ENCODE measurements around the gene MELTF.

Gene MELTF

GRCh38 chr3:197006860-197007259, 22.8 kb downstream of the MELTF start:
- Histone ChIP-seq H3K4me3 (ENCODE audit: low read depth in 1 of 2, low read length in 1 of 2) (no peak overlapping the region), H3K4me1 (ENCODE audit: control insufficient read depth in 1 of 2, insufficient read depth in 1 of 2, low read depth in 1 of 2, low read length in 1 of 2) (peaks cover 9 to 18% of the 10 kb centered on the region in 2 experiments), H3K27me3 (peaks cover 25% of the 10 kb centered on the region), H3K27ac (no peak overlapping the region), H3K9me3 (no peaks in the 10 kb centered on the region), H3K36me3 (no peaks in the 10 kb centered on the region)
- no peak for TF ChIP-seq CTCF (IDR thresholded peaks at IDR 0.05)

- H3K27ac ChIP-seq: no peak overlapping the region
- H3K4me3 ChIP-seq (ENCODE audit: low read depth in 1 of 2, low read length in 1 of 2): no peak overlapping the region
- peaks cover 29% of the 10 kb centered on the region for H3K27me3 ChIP-seq
- no peaks in the 10 kb centered on the region for H3K36me3 ChIP-seq
- H3K9me3 ChIP-seq: no peaks in the 10 kb centered on the region
- H3K4me1 ChIP-seq (ENCODE audit: control insufficient read depth in 1 of 2, insufficient read depth in 1 of 2, low read depth in 1 of 2, low read length in 1 of 2): peaks cover 11 to 19% of the 10 kb centered on the region in 2 experiments
- no peak for TF ChIP-seq CTCF (IDR thresholded peaks at IDR 0.05)
Measured at GRCh38 chr3:197006446-197006845, 23.2 kb downstream of the MELTF start.

- H3K27me3 ChIP-seq: peaks cover 32% of the 10 kb centered on the region
- H3K4me1 ChIP-seq (ENCODE audit: control insufficient read depth in 1 of 2, insufficient read depth in 1 of 2, low read depth in 1 of 2, low read length in 1 of 2): peaks cover 11 to 19% of the 10 kb centered on the region in 2 experiments
- no peak for TF ChIP-seq CTCF (IDR thresholded peaks at IDR 0.05)
- no peaks in the 10 kb centered on the region for H3K9me3 ChIP-seq
- H3K36me3 ChIP-seq: no peaks in the 10 kb centered on the region
- peak overlapping the region; percentile 48 to 58 for H3K4me3 ChIP-seq (ENCODE audit: low read depth in 1 of 2, low read length in 1 of 2)
- H3K27ac ChIP-seq: no peak overlapping the region
Measured at GRCh38 chr3:197003461-197004385, 25.9 kb downstream of the MELTF start.

GRCh38 chr3:197002701-197003454, 26.7 kb downstream of the MELTF start:
- H3K4me3 ChIP-seq (ENCODE audit: low read depth in 1 of 2, low read length in 1 of 2): peak overlapping the region; percentile 48 to 70
- H3K27ac ChIP-seq: peak overlapping the region; percentile 27
- H3K36me3 ChIP-seq: no peaks in the 10 kb centered on the region
- H3K9me3 ChIP-seq: no peaks in the 10 kb centered on the region
- peaks cover 32% of the 10 kb centered on the region for H3K27me3 ChIP-seq
- peak; percentile 78 for TF ChIP-seq CTCF (IDR thresholded peaks at IDR 0.05)
- H3K4me1 ChIP-seq (ENCODE audit: control insufficient read depth in 1 of 2, insufficient read depth in 1 of 2, low read depth in 1 of 2, low read length in 1 of 2): peaks cover 11 to 19% of the 10 kb centered on the region in 2 experiments

- no peaks in the 10 kb centered on the region for H3K9me3 ChIP-seq
- H3K27me3 ChIP-seq: peaks cover 32% of the 10 kb centered on the region
- no peak for TF ChIP-seq CTCF (IDR thresholded peaks at IDR 0.05)
- peaks cover 11 to 19% of the 10 kb centered on the region in 2 experiments for H3K4me1 ChIP-seq (ENCODE audit: control insufficient read depth in 1 of 2, insufficient read depth in 1 of 2, low read depth in 1 of 2, low read length in 1 of 2)
- H3K4me3 ChIP-seq (ENCODE audit: low read depth in 1 of 2, low read length in 1 of 2): peak overlapping the region; percentile 48 to 70
- H3K27ac ChIP-seq: no peak overlapping the region
- no peaks in the 10 kb centered on the region for H3K36me3 ChIP-seq
Measured at GRCh38 chr3:197001972-197002700, 27.5 kb downstream of the MELTF start.

Data from neutrophil (primary cell).